Caco-2 (cell line): ENCODE measurements around the gene TMEM50B. TPM values are rescaled to one million over a fixed set of nuclear protein-coding genes. Genes with fewer than 3 reads are reported as not detected.

ENCODE experiments used
- BruUV-seq: library from RNA; stranded (reverse); fragments of 400-500 nt; replicated peaks from 2 replicates; lab custom pipeline; 2021; lab: Mats Ljungman, UMichigan
- CTCF ChIA-PET: fragments of 300-600 bp; sonication (Branson Sonifier 250); formaldehyde crosslinking; loops from one replicate; lab custom pipeline; 2022; ENCODE audit warnings: antibody characterized with exemption; lab: Charles Lee
- POLR2A ChIA-PET: fragments of 300-600 bp; sonication (Branson Sonifier 250); formaldehyde crosslinking; loops from one replicate; lab custom pipeline; 2022; ENCODE audit warnings: antibody characterized with exemption; lab: Charles Lee
- DNase-seq, 2 experiments: peaks; one replicate each; pipeline versions ENCODE4 v3.0.0 to v3.0.0-alpha.2; 2020 to 2022
- H3K27me3 ChIP-seq: replicated peaks from 2 replicates; pipeline ENCODE4 v1.6.0; 2011; ENCODE audit warnings: low read length; ENCODE audit not compliant: control insufficient read depth, insufficient read depth
- H3K36me3 ChIP-seq: 2 replicates; pipeline ENCODE4 v1.5.1; 2011; ENCODE audit warnings: low read length; ENCODE audit not compliant: control insufficient read depth, insufficient read depth
- H3K4me1 ChIP-seq: fragments of 250-450 bp; sonication (Bioruptor Pico); 2 replicates; pipeline ENCODE4 v1.5.1; 2020; ENCODE audit warnings: mild to moderate bottlenecking
- H3K4me3 ChIP-seq: 2 replicates; pipeline ENCODE4 v1.5.1; 2011; ENCODE audit warnings: low read depth, mild to moderate bottlenecking, control low read depth, low read length
- H3K9me3 ChIP-seq: fragments of 250-450 bp; sonication (Bioruptor Pico); 2 replicates; pipeline ENCODE4 v1.5.1; 2020; ENCODE audit warnings: mild to moderate bottlenecking, moderate library complexity
- H3K27ac Mint-ChIP-seq: one replicate; pipeline ENCODE4 v1.8.0; 2022; ENCODE audit warnings: mixed read lengths; ENCODE audit not compliant: unreplicated experiment
- H3K27me3 Mint-ChIP-seq: one replicate; pipeline ENCODE4 v1.8.0; 2022; ENCODE audit warnings: mixed read lengths; ENCODE audit not compliant: insufficient read depth, unreplicated experiment
- H3K36me3 Mint-ChIP-seq: one replicate; pipeline ENCODE4 v1.8.0; 2022; ENCODE audit warnings: mild to moderate bottlenecking, mixed read lengths; ENCODE audit not compliant: insufficient read depth, unreplicated experiment
- H3K4me1 Mint-ChIP-seq: one replicate; pipeline ENCODE4 v1.8.0; 2022; ENCODE audit warnings: low read depth, mixed read lengths; ENCODE audit not compliant: unreplicated experiment
- H3K4me3 Mint-ChIP-seq: one replicate; pipeline ENCODE4 v1.8.0; 2022; ENCODE audit warnings: mild to moderate bottlenecking, moderate library complexity, mixed read lengths; ENCODE audit not compliant: unreplicated experiment
- H3K9me3 Mint-ChIP-seq: one replicate; pipeline ENCODE4 v1.8.0; 2022; ENCODE audit warnings: mixed read lengths; ENCODE audit not compliant: unreplicated experiment
- intact Hi-C: fragments of 100-400 bp; cut with micrococcal nuclease; formaldehyde crosslinking; loops from one replicate; pipeline ENCODE4 v1.10.0; 2022; ENCODE audit not compliant: unreplicated experiment
- total RNA-seq: library from RNA; stranded (reverse); gene quantifications from 2 replicates; pipeline ENCODE4 v1.2.3, GENCODE V29; 2022
- TF ChIP-seq, protein P1 (sequence below), 2 experiments: fragments of 200-600 bp in 1 of 2; IDR thresholded peaks; 1 replicate in 1 of 2; 2 replicates in 1 of 2; pipeline versions ENCODE4 v1.5.1 to v1.8.0; 2011 to 2022; ENCODE audit warnings: antibody characterized with exemption in 1 of 2, control low read depth in 1 of 2, inconsistent platforms in 1 of 2, low read depth in 1 of 2, low read length in 1 of 2, mild to moderate bottlenecking in 1 of 2, moderate library complexity in 1 of 2; ENCODE audit not compliant: insufficient read depth in 1 of 2, severe bottlenecking in 1 of 2, unreplicated experiment in 1 of 2

The TMEM50B gene
- total RNA-seq, 1 experiment from 2014 or later, result 25.9 TPM

DNA sequence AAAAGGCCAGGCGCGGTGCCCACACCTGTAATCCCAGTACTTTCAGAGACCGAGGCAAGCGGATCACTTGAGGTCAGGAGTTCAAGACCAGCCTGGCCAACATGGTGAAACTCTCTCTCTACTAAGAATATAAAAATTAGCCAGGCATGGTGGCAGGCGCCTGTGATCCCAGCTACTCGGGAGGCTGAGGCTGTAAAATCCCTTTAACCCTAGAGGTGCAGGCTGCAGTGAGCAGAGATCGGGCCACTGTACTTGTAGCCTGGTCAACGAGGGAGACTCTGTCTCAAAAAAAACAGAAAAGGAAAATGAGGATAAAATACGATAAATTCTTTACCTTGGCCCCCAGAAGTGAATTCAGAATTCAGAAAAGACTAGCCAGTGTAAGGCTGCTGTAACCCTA is 1.6 kb downstream of the TMEM50B start:
- DNase-seq, result no peak
- TF ChIP-seq, protein P1, sequence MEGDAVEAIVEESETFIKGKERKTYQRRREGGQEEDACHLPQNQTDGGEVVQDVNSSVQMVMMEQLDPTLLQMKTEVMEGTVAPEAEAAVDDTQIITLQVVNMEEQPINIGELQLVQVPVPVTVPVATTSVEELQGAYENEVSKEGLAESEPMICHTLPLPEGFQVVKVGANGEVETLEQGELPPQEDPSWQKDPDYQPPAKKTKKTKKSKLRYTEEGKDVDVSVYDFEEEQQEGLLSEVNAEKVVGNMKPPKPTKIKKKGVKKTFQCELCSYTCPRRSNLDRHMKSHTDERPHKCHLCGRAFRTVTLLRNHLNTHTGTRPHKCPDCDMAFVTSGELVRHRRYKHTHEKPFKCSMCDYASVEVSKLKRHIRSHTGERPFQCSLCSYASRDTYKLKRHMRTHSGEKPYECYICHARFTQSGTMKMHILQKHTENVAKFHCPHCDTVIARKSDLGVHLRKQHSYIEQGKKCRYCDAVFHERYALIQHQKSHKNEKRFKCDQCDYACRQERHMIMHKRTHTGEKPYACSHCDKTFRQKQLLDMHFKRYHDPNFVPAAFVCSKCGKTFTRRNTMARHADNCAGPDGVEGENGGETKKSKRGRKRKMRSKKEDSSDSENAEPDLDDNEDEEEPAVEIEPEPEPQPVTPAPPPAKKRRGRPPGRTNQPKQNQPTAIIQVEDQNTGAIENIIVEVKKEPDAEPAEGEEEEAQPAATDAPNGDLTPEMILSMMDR (IDR thresholded peaks at IDR 0.05; ENCODE audit: insufficient read depth in 1 of 2, low read depth in 1 of 2, low read length in 1 of 2, severe bottlenecking in 1 of 2, unreplicated experiment in 1 of 2), result no peak
- Histone ChIP-seq H3K27me3 (no peaks in the 10 kb centered on the region), H3K9me3 (no peaks in the 10 kb centered on the region), H3K4me3 (peak overlapping the region; percentile 91), H3K4me1 (peaks cover 6% of the 10 kb centered on the region; the same call in 1 of the 2 replicates), H3K36me3 (no peaks in the 10 kb centered on the region)
- Mint-ChIP-seq H3K9me3 (no peaks in the 10 kb centered on the region), H3K27ac (peak overlapping the region; percentile 79), H3K4me1 (peaks cover 4% of the 10 kb centered on the region), H3K36me3 (no peaks in the 10 kb centered on the region), H3K27me3 (no peaks in the 10 kb centered on the region), H3K4me3 (peak overlapping the region; percentile 91)
- intact Hi-C loops, result no loop called here
- POLR2A ChIA-PET, result no interaction called here
- CTCF ChIA-PET, result no interaction called here
- BruUV-seq, result no TSS peak

DNA sequence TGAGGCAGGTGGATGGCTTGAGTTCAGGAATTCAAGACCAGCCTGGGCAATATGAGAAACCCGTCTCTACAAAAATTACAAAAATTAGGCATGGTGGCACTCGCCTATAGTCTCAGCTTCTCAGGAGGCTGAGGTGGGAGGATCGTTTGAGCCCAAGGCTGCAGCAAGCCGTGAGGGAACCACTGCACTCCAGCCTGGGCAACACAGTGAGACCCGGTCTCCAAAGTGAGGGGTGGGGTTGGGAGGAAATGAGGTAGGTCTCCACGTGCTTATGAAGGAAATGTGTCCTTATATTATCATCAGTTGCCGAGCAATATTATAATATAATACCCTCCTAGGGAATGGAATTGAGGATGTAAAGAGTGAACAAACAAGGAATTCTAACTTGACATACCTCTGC is 2.7 kb downstream of the TMEM50B start:
- H3K4me3 Mint-ChIP-seq, result peak overlapping the region; percentile 91
- no peak overlapping the region for H3K27ac Mint-ChIP-seq
- H3K36me3 Mint-ChIP-seq, result no peaks in the 10 kb centered on the region
- intact Hi-C loops, result no loop called here
- no TSS peak for BruUV-seq
- TF ChIP-seq, protein P1 (IDR thresholded peaks at IDR 0.05; ENCODE audit: insufficient read depth in 1 of 2, low read depth in 1 of 2, low read length in 1 of 2, severe bottlenecking in 1 of 2, unreplicated experiment in 1 of 2), result no peak
- H3K4me1 ChIP-seq, result peaks cover 6% of the 10 kb centered on the region; the same call in 1 of the 2 replicates
- no peaks in the 10 kb centered on the region for H3K27me3 Mint-ChIP-seq
- H3K9me3 ChIP-seq, result no peaks in the 10 kb centered on the region
- ChIA-PET POLR2A (no interaction called here), CTCF (no interaction called here)
- H3K27me3 ChIP-seq, result no peaks in the 10 kb centered on the region
- H3K36me3 ChIP-seq, result no peaks in the 10 kb centered on the region
- peaks cover 4% of the 10 kb centered on the region for H3K4me1 Mint-ChIP-seq
- H3K4me3 ChIP-seq, result no peak overlapping the region
- H3K9me3 Mint-ChIP-seq, result no peaks in the 10 kb centered on the region
- DNase-seq, result no peak

DNA sequence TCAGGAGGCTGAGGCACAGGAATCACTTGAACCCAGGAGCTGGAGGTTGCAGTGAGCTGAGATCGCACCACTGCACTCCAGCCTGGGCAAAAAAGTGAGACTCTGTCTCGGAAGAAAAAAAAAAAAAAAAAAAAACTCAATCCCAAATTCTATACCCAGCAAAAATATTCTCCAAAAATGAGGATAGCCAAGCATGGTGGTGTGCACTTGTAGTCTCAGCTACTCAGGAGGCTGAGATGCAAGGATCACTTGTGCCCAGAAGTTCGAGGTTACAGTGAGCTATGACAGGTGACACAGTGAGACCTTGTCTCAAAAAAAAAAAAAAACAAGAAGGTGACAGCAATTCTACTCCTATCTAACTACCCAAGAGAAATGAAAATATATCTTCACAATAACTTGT is 6.4 kb downstream of the TMEM50B start:
- H3K9me3 ChIP-seq, result no peaks in the 10 kb centered on the region
- ChIA-PET POLR2A (no interaction called here), CTCF (no interaction called here)
- Mint-ChIP-seq H3K36me3 (no peaks in the 10 kb centered on the region), H3K4me1 (no peaks in the 10 kb centered on the region), H3K9me3 (no peaks in the 10 kb centered on the region), H3K27me3 (no peaks in the 10 kb centered on the region), H3K27ac (no peak overlapping the region), H3K4me3 (no peak overlapping the region)
- no peaks in the 10 kb centered on the region for H3K36me3 ChIP-seq
- TF ChIP-seq, protein P1 (IDR thresholded peaks at IDR 0.05; ENCODE audit: insufficient read depth in 1 of 2, low read depth in 1 of 2, low read length in 1 of 2, severe bottlenecking in 1 of 2, unreplicated experiment in 1 of 2), result no peak
- H3K27me3 ChIP-seq, result no peaks in the 10 kb centered on the region
- no TSS peak for BruUV-seq
- intact Hi-C loops, result no loop called here
- no peak for DNase-seq
- no peak overlapping the region for H3K4me3 ChIP-seq
- no peaks in the 10 kb centered on the region for H3K4me1 ChIP-seq
